ENCODE results near the gene SLC27A5. TPM values are rescaled to one million over a fixed set of nuclear protein-coding genes. Genes with fewer than 3 reads are reported as not detected.
A peak's percentile ranks its signal among the peaks of the same experiment; 100 is the strongest.

SLC27A5 gene
- total and polyA plus RNA-seq, 2 of the 13 experiments (the other 11 are each of a cell fraction or from before 2014, with no cell fraction given) = 30.3 to 40.2 TPM

GRCh38 chr19:58466760-58467589, 44.8 kb downstream of the SLC27A5 start, which contains the start of gene ZNF324 (continued):
- peak; percentile 28; the same call in 1 of the 2 replicates for TF ChIP-seq MED1 (CRISPR knock-in tag; IDR thresholded peaks at IDR 0.05)
- peak; percentile 66; the same call in 1 of the 2 replicates for TF ChIP-seq HNF1B (CRISPR knock-in tag; IDR thresholded peaks at IDR 0.05)
- TF ChIP-seq SPEN (CRISPR knock-in tag; IDR thresholded peaks at IDR 0.05; ENCODE audit: low read depth) = peak; percentile 62; the same call in 1 of the 2 replicates
- TF ChIP-seq KDM5A (IDR thresholded peaks at IDR 0.05; ENCODE audit: borderline replicate concordance, low read length) = peak; percentile 50; the same call in 1 of the 2 replicates
- no peak for TF ChIP-seq GTF2F1 (IDR thresholded peaks at IDR 0.05; ENCODE audit: low read length)
- no peak for TF ChIP-seq CERS6 (CRISPR knock-in tag; IDR thresholded peaks at IDR 0.05)
- no peak for TF ChIP-seq EZH2 (conservative IDR thresholded peaks at IDR 0.05; ENCODE audit: low read depth, low read length)
- 0 out of 2 replicates have a peak, but pooled peaks have one; percentile 33 for TF ChIP-seq MYPOP (CRISPR knock-in tag; IDR thresholded peaks at IDR 0.05)
- TF ChIP-seq TFE3 (CRISPR knock-in tag; IDR thresholded peaks at IDR 0.05) = 0 out of 2 replicates have a peak, but pooled peaks have one; percentile 59
- TF ChIP-seq ZEB1 (IDR thresholded peaks at IDR 0.05; ENCODE audit: insufficient replicate concordance, low read depth) = peak; percentile 87
- TF ChIP-seq ZNF143 (CRISPR knock-in tag; IDR thresholded peaks at IDR 0.05) = peak; percentile 94
- no peak for TF ChIP-seq ZNF282 (IDR thresholded peaks at IDR 0.05; ENCODE audit: partially characterized antibody)
- TF ChIP-seq ZNF768 (CRISPR knock-in tag; IDR thresholded peaks at IDR 0.05) = 0 out of 2 replicates have a peak, but pooled peaks have one; percentile 4
- TF ChIP-seq POGK (CRISPR knock-in tag; conservative IDR thresholded peaks at IDR 0.05) = 0 out of 2 replicates have a peak, but pooled peaks have one; percentile 59
- 0 out of 2 replicates have a peak, but pooled peaks have one; percentile 33 for TF ChIP-seq ZNF724P (CRISPR knock-in tag; IDR thresholded peaks at IDR 0.05; ENCODE audit: borderline replicate concordance)
- peak; percentile 41; the same call in 1 of the 2 replicates for TF ChIP-seq SIN3B (IDR thresholded peaks at IDR 0.05; ENCODE audit: low read length)
- TF ChIP-seq DNMT1 (CRISPR knock-in tag; IDR thresholded peaks at IDR 0.05) = no peak
- TF ChIP-seq SSRP1 (CRISPR knock-in tag; IDR thresholded peaks at IDR 0.05) = no peak
- no peak for TF ChIP-seq SYNCRIP (IDR thresholded peaks at IDR 0.05; ENCODE audit: insufficient read depth, low read depth, low read length)
- no peak for TF ChIP-seq ATF7 (IDR thresholded peaks at IDR 0.05)
- TF ChIP-seq ATF7 (CRISPR knock-in tag; IDR thresholded peaks at IDR 0.05) = no peak

Data from HepG2 (cell line).